Measurements from ENCODE around the gene SNAPC4.

SNAPC4 gene

GRCh38 chr9:136396219-136396515 is 3.8 kb downstream of the SNAPC4 start:
- no peaks in the 10 kb centered on the region for H3K36me3 ChIP-seq (ENCODE audit: low read length)
- TF ChIP-seq EZH2phosphoT487 (conservative IDR thresholded peaks at IDR 0.05; ENCODE audit: low read length) (no peak), CTCF (IDR thresholded peaks at IDR 0.05; ENCODE audit: insufficient read depth, low read length, poor library complexity, severe bottlenecking) (no peak)
- H4K20me1 ChIP-seq (ENCODE audit: low read depth, low read length), result no peaks in the 10 kb centered on the region; the same call in 1 of the 2 replicates
- H3K4me3 ChIP-seq (ENCODE audit: insufficient read depth, low read length, poor library complexity, severe bottlenecking), result no peak overlapping the region
- no peak overlapping the region for H2AFZ ChIP-seq (ENCODE audit: low read depth, low read length, severe bottlenecking)
- no peaks in the 10 kb centered on the region for H3K9me2 ChIP-seq (replicated peaks; ENCODE audit: insufficient read depth, low read length)
- no peak overlapping the region for H3K27ac ChIP-seq (ENCODE audit: low read depth, low read length)
- H3K9me3 ChIP-seq (ENCODE audit: insufficient read depth, low read length), result no peaks in the 10 kb centered on the region
- H3K79me2 ChIP-seq (ENCODE audit: insufficient read depth, low read length), result peaks cover 22% of the 10 kb centered on the region
- H3K27me3 ChIP-seq (ENCODE audit: low read length), result no peaks in the 10 kb centered on the region
- H3K9ac ChIP-seq (ENCODE audit: low read length), result no peak overlapping the region
- H3K4me2 ChIP-seq (ENCODE audit: low read depth, low read length, poor library complexity, severe bottlenecking), result no peak overlapping the region
- H3F3A ChIP-seq (ENCODE audit: insufficient read depth), result peaks cover 3% of the 10 kb centered on the region; the same call in 1 of the 2 replicates

GRCh38 chr9:136395345-136396218 is 4.4 kb downstream of the SNAPC4 start:
- Histone ChIP-seq H4K20me1 (ENCODE audit: low read depth, low read length) (no peaks in the 10 kb centered on the region; the same call in 1 of the 2 replicates), H3K9ac (ENCODE audit: low read length) (no peak overlapping the region), H3K27ac (ENCODE audit: low read depth, low read length) (no peak overlapping the region), H3K79me2 (ENCODE audit: insufficient read depth, low read length) (peaks cover 22% of the 10 kb centered on the region), H3K4me2 (ENCODE audit: low read depth, low read length, poor library complexity, severe bottlenecking) (no peak overlapping the region), H3K9me2 (replicated peaks; ENCODE audit: insufficient read depth, low read length) (no peaks in the 10 kb centered on the region), H3K27me3 (ENCODE audit: low read length) (no peaks in the 10 kb centered on the region), H3K36me3 (ENCODE audit: low read length) (no peaks in the 10 kb centered on the region; the same call in 1 of the 2 replicates), H3K4me3 (ENCODE audit: insufficient read depth, low read length, poor library complexity, severe bottlenecking) (no peak overlapping the region), H2AFZ (ENCODE audit: low read depth, low read length, severe bottlenecking) (no peak overlapping the region), H3F3A (ENCODE audit: insufficient read depth) (no peaks in the 10 kb centered on the region; the same call in 1 of the 2 replicates), H3K9me3 (ENCODE audit: insufficient read depth, low read length) (no peaks in the 10 kb centered on the region)
- TF ChIP-seq CTCF (IDR thresholded peaks at IDR 0.05; ENCODE audit: insufficient read depth, low read length, poor library complexity, severe bottlenecking) (no peak), EZH2phosphoT487 (conservative IDR thresholded peaks at IDR 0.05; ENCODE audit: low read length) (no peak)

GRCh38 chr9:136395020-136395340 is 5.0 kb downstream of the SNAPC4 start:
- H3K4me3 ChIP-seq (ENCODE audit: insufficient read depth, low read length, poor library complexity, severe bottlenecking), result no peak overlapping the region
- H3K4me2 ChIP-seq (ENCODE audit: low read depth, low read length, poor library complexity, severe bottlenecking), result no peak overlapping the region
- no peak overlapping the region for H2AFZ ChIP-seq (ENCODE audit: low read depth, low read length, severe bottlenecking)
- no peaks in the 10 kb centered on the region; the same call in 1 of the 2 replicates for H3K36me3 ChIP-seq (ENCODE audit: low read length)
- TF ChIP-seq CTCF (IDR thresholded peaks at IDR 0.05; ENCODE audit: insufficient read depth, low read length, poor library complexity, severe bottlenecking) (no peak), EZH2phosphoT487 (conservative IDR thresholded peaks at IDR 0.05; ENCODE audit: low read length) (no peak)
- no peaks in the 10 kb centered on the region for H3K9me2 ChIP-seq (replicated peaks; ENCODE audit: insufficient read depth, low read length)
- no peaks in the 10 kb centered on the region; the same call in 1 of the 2 replicates for H4K20me1 ChIP-seq (ENCODE audit: low read depth, low read length)
- H3K27ac ChIP-seq (ENCODE audit: low read depth, low read length), result no peak overlapping the region
- H3F3A ChIP-seq (ENCODE audit: insufficient read depth), result no peaks in the 10 kb centered on the region
- H3K9ac ChIP-seq (ENCODE audit: low read length), result no peak overlapping the region
- peaks cover 22% of the 10 kb centered on the region for H3K79me2 ChIP-seq (ENCODE audit: insufficient read depth, low read length)
- no peaks in the 10 kb centered on the region for H3K27me3 ChIP-seq (ENCODE audit: low read length)
- H3K9me3 ChIP-seq (ENCODE audit: insufficient read depth, low read length), result no peaks in the 10 kb centered on the region
